ENCODE results near the gene BMPR1A. TPM values are rescaled to one million over a fixed set of nuclear protein-coding genes. Genes with fewer than 3 reads are reported as not detected.

Gene BMPR1A
- total RNA-seq, 1 experiment from 2014 or later, result 24.3 TPM

GRCh38 chr10:86878983-86879713 lies 122.7 kb downstream of the BMPR1A start:
- TF ChIP-seq, protein P1, sequence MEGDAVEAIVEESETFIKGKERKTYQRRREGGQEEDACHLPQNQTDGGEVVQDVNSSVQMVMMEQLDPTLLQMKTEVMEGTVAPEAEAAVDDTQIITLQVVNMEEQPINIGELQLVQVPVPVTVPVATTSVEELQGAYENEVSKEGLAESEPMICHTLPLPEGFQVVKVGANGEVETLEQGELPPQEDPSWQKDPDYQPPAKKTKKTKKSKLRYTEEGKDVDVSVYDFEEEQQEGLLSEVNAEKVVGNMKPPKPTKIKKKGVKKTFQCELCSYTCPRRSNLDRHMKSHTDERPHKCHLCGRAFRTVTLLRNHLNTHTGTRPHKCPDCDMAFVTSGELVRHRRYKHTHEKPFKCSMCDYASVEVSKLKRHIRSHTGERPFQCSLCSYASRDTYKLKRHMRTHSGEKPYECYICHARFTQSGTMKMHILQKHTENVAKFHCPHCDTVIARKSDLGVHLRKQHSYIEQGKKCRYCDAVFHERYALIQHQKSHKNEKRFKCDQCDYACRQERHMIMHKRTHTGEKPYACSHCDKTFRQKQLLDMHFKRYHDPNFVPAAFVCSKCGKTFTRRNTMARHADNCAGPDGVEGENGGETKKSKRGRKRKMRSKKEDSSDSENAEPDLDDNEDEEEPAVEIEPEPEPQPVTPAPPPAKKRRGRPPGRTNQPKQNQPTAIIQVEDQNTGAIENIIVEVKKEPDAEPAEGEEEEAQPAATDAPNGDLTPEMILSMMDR (conservative IDR thresholded peaks at IDR 0.05), result no peak
- TF ChIP-seq EZH2 (IDR thresholded peaks at IDR 0.05; ENCODE audit: low read depth), result no peak
- H3F3A ChIP-seq (ENCODE audit: insufficient read depth, low read depth), result no peaks in the 10 kb centered on the region
- H3K27ac ChIP-seq, result no peak overlapping the region
- BruUV-seq (replicated peaks), result no TSS peak
- intact Hi-C loops (cut with micrococcal nuclease; ENCODE audit: unreplicated experiment), result no loop called here
- H3K27me3 ChIP-seq (ENCODE audit: insufficient read depth, low read depth), result no peaks in the 10 kb centered on the region
- no peaks in the 10 kb centered on the region for H3K79me2 ChIP-seq (ENCODE audit: low read depth)
- H3K9me3 ChIP-seq (ENCODE audit: insufficient read depth, low read depth), result no peaks in the 10 kb centered on the region
- ChIA-PET POLR2A (ENCODE audit: unreplicated experiment) (no interaction called here), CTCF (no interaction called here)
- H2AFZ ChIP-seq, result no peak overlapping the region
- H3K4me1 ChIP-seq (replicated peaks; ENCODE audit: insufficient read depth), result no peaks in the 10 kb centered on the region
- H3K9me2 ChIP-seq (ENCODE audit: insufficient read depth), result no peaks in the 10 kb centered on the region
- no peaks in the 10 kb centered on the region; the same call in 1 of the 2 replicates for H3K36me3 ChIP-seq (ENCODE audit: low read depth)
- no peak for DNase-seq
- H3K4me3 ChIP-seq, result no peak overlapping the region
- H3K4me2 ChIP-seq, result no peak overlapping the region
- H4K20me1 ChIP-seq (ENCODE audit: insufficient read depth), result no peaks in the 10 kb centered on the region

- BruUV-seq (replicated peaks), result no TSS peak
- no peaks in the 10 kb centered on the region for H3K4me1 ChIP-seq (replicated peaks; ENCODE audit: insufficient read depth)
- POLR2A ChIA-PET (ENCODE audit: unreplicated experiment), result interaction anchor here (1.0 kb wide), 1 partner anchor 26 kb away, joined by 4 read pairs; no protein-coding TSS in a partner anchor
- H3K27me3 ChIP-seq (ENCODE audit: insufficient read depth, low read depth), result no peaks in the 10 kb centered on the region
- no peaks in the 10 kb centered on the region for H3F3A ChIP-seq (ENCODE audit: insufficient read depth, low read depth)
- no peaks in the 10 kb centered on the region for H3K9me2 ChIP-seq (ENCODE audit: insufficient read depth)
- H3K4me3 ChIP-seq, result no peak overlapping the region
- no peak for TF ChIP-seq EZH2 (IDR thresholded peaks at IDR 0.05; ENCODE audit: low read depth)
- no peak overlapping the region for H3K27ac ChIP-seq
- no peak overlapping the region for H3K4me2 ChIP-seq
- no peak overlapping the region for H2AFZ ChIP-seq
- CTCF ChIA-PET, result no interaction called here
- DNase-seq, result no peak
- H3K79me2 ChIP-seq (ENCODE audit: low read depth), result no peaks in the 10 kb centered on the region
- no peaks in the 10 kb centered on the region; the same call in 1 of the 2 replicates for H3K36me3 ChIP-seq (ENCODE audit: low read depth)
- intact Hi-C loops (cut with micrococcal nuclease; ENCODE audit: unreplicated experiment), result no loop called here
- no peaks in the 10 kb centered on the region for H4K20me1 ChIP-seq (ENCODE audit: insufficient read depth)
- no peaks in the 10 kb centered on the region for H3K9me3 ChIP-seq (ENCODE audit: insufficient read depth, low read depth)
Measured at GRCh38 chr10:86880971-86881370, 124.6 kb downstream of the BMPR1A start.

- intact Hi-C loops (cut with micrococcal nuclease; ENCODE audit: unreplicated experiment), result no loop called here
- Histone ChIP-seq H4K20me1 (ENCODE audit: insufficient read depth) (no peaks in the 10 kb centered on the region), H3F3A (ENCODE audit: insufficient read depth, low read depth) (no peaks in the 10 kb centered on the region), H2AFZ (no peak overlapping the region), H3K36me3 (ENCODE audit: low read depth) (no peaks in the 10 kb centered on the region), H3K79me2 (ENCODE audit: low read depth) (no peaks in the 10 kb centered on the region), H3K4me3 (no peak overlapping the region), H3K27ac (no peak overlapping the region), H3K9me2 (ENCODE audit: insufficient read depth) (no peaks in the 10 kb centered on the region), H3K4me2 (no peak overlapping the region), H3K27me3 (ENCODE audit: insufficient read depth, low read depth) (no peaks in the 10 kb centered on the region), H3K4me1 (replicated peaks; ENCODE audit: insufficient read depth) (no peaks in the 10 kb centered on the region), H3K9me3 (ENCODE audit: insufficient read depth, low read depth) (no peaks in the 10 kb centered on the region)
- CTCF ChIA-PET, result no interaction called here
- DNase-seq, result no peak
- no TSS peak for BruUV-seq (replicated peaks)
- POLR2A ChIA-PET (ENCODE audit: unreplicated experiment), result no interaction called here
- TF ChIP-seq, protein P1 (conservative IDR thresholded peaks at IDR 0.05), result no peak
- TF ChIP-seq EZH2 (IDR thresholded peaks at IDR 0.05; ENCODE audit: low read depth), result no peak
Measured at GRCh38 chr10:86888585-86889381, 132.4 kb downstream of the BMPR1A start.

All from PC-9 (cell line).